ENCODE measurements around the gene HES5.
"Not testable (repeated sequence)": the region's sequence is repeated elsewhere in the genome, so short reads cannot be mapped to it uniquely, and the experiment has no call there.

Gene HES5

GRCh38 chr1:2560299-2561073 lies 30.4 kb upstream of the HES5 start:
- no peak for DNase-seq (ENCODE audit: low spot score)

GRCh38 chr1:2559509-2560298 lies 29.6 kb upstream of the HES5 start:
- no peak for DNase-seq (ENCODE audit: low spot score)

GRCh38 chr1:2558861-2559260 lies 28.8 kb upstream of the HES5 start:
- DNase-seq (ENCODE audit: low spot score): no peak

GRCh38 chr1:2558420-2558819 lies 28.4 kb upstream of the HES5 start:
- DNase-seq (ENCODE audit: low spot score): no peak

- DNase-seq (ENCODE audit: low spot score): no peak
These were observed 27.7 kb upstream of the HES5 start for GRCh38 chr1:2557482-2558400.

- peak; percentile 58 for DNase-seq (ENCODE audit: low spot score)
These were observed 26.8 kb upstream of the HES5 start for GRCh38 chr1:2556678-2557481.

GRCh38 chr1:2556277-2556677 lies 26.2 kb upstream of the HES5 start, which contains the start of gene TNFRSF14:
TSS of gene TNFRSF14 (plus strand) at chr1:2556371. CDS start at chr1:2556665, 294 bp downstream.
- DNase-seq (ENCODE audit: low spot score): peak; percentile 65

- peak; percentile 41 for DNase-seq (ENCODE audit: low spot score)
These were observed 25.7 kb upstream of the HES5 start for GRCh38 chr1:2555634-2556276.

GRCh38 chr1:2554621-2555387 lies 24.7 kb upstream of the HES5 start:
- no peak for DNase-seq (ENCODE audit: low spot score)

GRCh38 chr1:2553871-2554620 lies 24.0 kb upstream of the HES5 start:
- DNase-seq (ENCODE audit: low spot score): no peak

- DNase-seq (ENCODE audit: low spot score): not testable (repeated sequence)
These were observed 23.0 kb upstream of the HES5 start for GRCh38 chr1:2553076-2553475.

GRCh38 chr1:2552189-2552588 lies 22.1 kb upstream of the HES5 start:
- DNase-seq (ENCODE audit: low spot score): no peak

- DNase-seq (ENCODE audit: low spot score): not testable (repeated sequence)
These were observed 21.5 kb upstream of the HES5 start for GRCh38 chr1:2551544-2551943.

- not testable (repeated sequence) for DNase-seq (ENCODE audit: low spot score)
These were observed 20.3 kb upstream of the HES5 start for GRCh38 chr1:2550309-2550861.

- DNase-seq (ENCODE audit: low spot score): not testable (repeated sequence)
These were observed 19.4 kb upstream of the HES5 start for GRCh38 chr1:2549367-2550029.

- DNase-seq (ENCODE audit: low spot score): peak; percentile 86
These were observed 18.1 kb upstream of the HES5 start for GRCh38 chr1:2548068-2548589.

GRCh38 chr1:2547210-2548067 lies 17.4 kb upstream of the HES5 start:
- no peak for DNase-seq (ENCODE audit: low spot score)

Data from hematopoietic multipotent progenitor cell treated with erythropoietin and hydrocortisone succinate and interleukin-3 and kit ligand, for 17 days (in vitro differentiated cells).